NCI-H446 treated with DMSO at 0.1 percent for 48 hours (cell line): ENCODE results near the gene COL1A1.
A peak's percentile ranks its signal among the peaks of the same experiment; 100 is the strongest.

ENCODE experiments used
- DNase-seq: peaks from one replicate; lab custom pipeline; 2025; lab: John Stamatoyannopoulos, UW

COL1A1 gene

GRCh38 chr17:50171371-50172071 is 29.9 kb downstream of the COL1A1 start:
- DNase-seq: no peak

- no peak for DNase-seq
These were observed 30.6 kb downstream of the COL1A1 start for GRCh38 chr17:50170662-50171370.

- DNase-seq: no peak
These were observed 31.5 kb downstream of the COL1A1 start for GRCh38 chr17:50169881-50170459.

- DNase-seq: no peak
These were observed 32.2 kb downstream of the COL1A1 start for GRCh38 chr17:50169121-50169764.

GRCh38 chr17:50168319-50168718 is 33.1 kb downstream of the COL1A1 start:
- DNase-seq: no peak

- no peak for DNase-seq
These were observed 34.1 kb downstream of the COL1A1 start for GRCh38 chr17:50167371-50167770.

- DNase-seq: no peak
These were observed 34.8 kb downstream of the COL1A1 start for GRCh38 chr17:50166518-50167181.

- no peak for DNase-seq
These were observed 35.4 kb downstream of the COL1A1 start, which contains the start of gene SGCA for GRCh38 chr17:50165867-50166517. TSS of gene SGCA (plus strand) at chr17:50166005. CDS start at chr17:50166041, 36 bp downstream.

- no peak for DNase-seq
These were observed 36.0 kb downstream of the COL1A1 start for GRCh38 chr17:50165466-50165865.

GRCh38 chr17:50165066-50165465 is 36.4 kb downstream of the COL1A1 start:
- no peak for DNase-seq

GRCh38 chr17:50164697-50164988 is 36.8 kb downstream of the COL1A1 start:
- DNase-seq: no peak

- DNase-seq: no peak
These were observed 37.4 kb downstream of the COL1A1 start for GRCh38 chr17:50163843-50164696.

- DNase-seq: no peak
These were observed 38.8 kb downstream of the COL1A1 start for GRCh38 chr17:50162466-50163254.

GRCh38 chr17:50161911-50162288 is 39.5 kb downstream of the COL1A1 start:
- DNase-seq: no peak

GRCh38 chr17:50161023-50161910 is 40.2 kb downstream of the COL1A1 start:
- DNase-seq: peak; percentile 76

- DNase-seq: no peak
These were observed 43.5 kb downstream of the COL1A1 start for GRCh38 chr17:50157891-50158290.

GRCh38 chr17:50155115-50155819 is 46.2 kb downstream of the COL1A1 start:
- DNase-seq: no peak

- DNase-seq: no peak
These were observed 46.8 kb downstream of the COL1A1 start for GRCh38 chr17:50154604-50155003.
